K562 treated with DMSO at 1 percent for 4 hours (cell line): ENCODE data around the gene UST. TPM values are rescaled to one million over a fixed set of nuclear protein-coding genes. Genes with fewer than 3 reads are reported as not detected.

Experiments used
- total RNA-seq: library from RNA; unstranded; fragments of 300-600 nt; gene quantifications from 2 replicates; pipeline ENCODE4 v1.2.3, GENCODE V29; 2022; ENCODE audit not compliant: insufficient read depth

UST gene, protein sequence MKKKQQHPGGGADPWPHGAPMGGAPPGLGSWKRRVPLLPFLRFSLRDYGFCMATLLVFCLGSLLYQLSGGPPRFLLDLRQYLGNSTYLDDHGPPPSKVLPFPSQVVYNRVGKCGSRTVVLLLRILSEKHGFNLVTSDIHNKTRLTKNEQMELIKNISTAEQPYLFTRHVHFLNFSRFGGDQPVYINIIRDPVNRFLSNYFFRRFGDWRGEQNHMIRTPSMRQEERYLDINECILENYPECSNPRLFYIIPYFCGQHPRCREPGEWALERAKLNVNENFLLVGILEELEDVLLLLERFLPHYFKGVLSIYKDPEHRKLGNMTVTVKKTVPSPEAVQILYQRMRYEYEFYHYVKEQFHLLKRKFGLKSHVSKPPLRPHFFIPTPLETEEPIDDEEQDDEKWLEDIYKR
- not detected in 2 replicates for total RNA-seq

DNA sequence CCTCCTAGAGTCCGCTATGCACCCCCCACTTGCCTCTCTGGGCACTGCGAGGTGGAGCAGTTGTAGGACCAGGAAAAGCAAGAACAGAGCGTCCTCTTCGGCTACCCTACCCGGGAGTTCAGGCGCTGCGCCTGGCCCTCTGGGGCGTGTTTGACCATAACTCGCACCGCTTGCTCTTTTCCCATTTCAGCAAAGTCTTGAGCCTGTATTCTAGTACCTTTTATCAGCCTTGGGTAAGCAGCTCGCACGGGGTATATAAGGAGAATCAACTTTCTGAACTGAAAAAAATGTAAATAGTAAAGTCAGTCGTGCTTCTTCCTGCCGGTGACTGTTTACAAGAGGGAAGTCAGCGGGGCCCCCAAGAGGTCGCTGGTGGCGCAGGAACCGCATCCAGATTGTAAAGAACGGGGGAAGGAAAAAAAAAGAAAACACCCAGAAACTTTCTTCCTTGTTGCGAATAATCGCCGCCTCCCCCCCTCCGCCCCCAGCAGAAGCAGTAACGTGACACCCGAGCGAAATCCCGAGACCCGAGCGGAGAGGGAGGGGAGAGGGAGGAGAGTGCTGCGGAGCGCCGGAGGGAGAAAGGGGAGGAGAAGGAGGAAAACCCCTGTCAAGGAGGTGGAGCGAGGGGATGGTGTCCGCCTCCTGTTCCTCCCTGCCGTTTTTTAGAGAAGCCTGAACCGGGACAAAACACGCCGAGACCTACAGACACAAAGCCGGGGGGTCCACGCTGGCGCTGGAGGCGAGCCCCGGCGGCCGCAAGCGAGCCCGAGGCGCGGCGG is at the start of gene UST:
TSS of gene UST (plus strand) at position 668 of the 782 bp plus-strand sequence. CDS start 401 bp downstream, outside the sequence.

